Esophagus muscularis mucosa (tissue), 4 donors: ENCODE data around the gene ZIC2.

Source experiments
- EP300 ChIP-seq: sonication (generic); formaldehyde crosslinking; IDR thresholded peaks from one replicate; pipeline ENCODE4 v1.6.1; 2017; ENCODE audit warnings: antibody characterized with exemption
- POLR2A ChIP-seq: fragments of 450-650 bp; IDR thresholded peaks from one replicate; pipeline ENCODE4 v1.6.1; 2017; ENCODE audit warnings: antibody characterized with exemption, moderate library complexity, mild to moderate bottlenecking, low read depth
- POLR2AphosphoS5 ChIP-seq, 2 donors: sonication (generic); formaldehyde crosslinking; IDR thresholded peaks; one replicate each; pipeline ENCODE4 v1.6.1; 2017; ENCODE audit warnings: antibody characterized with exemption in 2 of 2
- TF ChIP-seq, protein P1 (sequence below), 3 experiments: fragments of 200-600 bp in 2 of 3; fragments of 450-650 bp in 1 of 3; sonication (generic) in 2 of 3; IDR thresholded peaks; one replicate each; pipeline ENCODE4 v1.5.1; 2017 to 2019; ENCODE audit warnings: antibody characterized with exemption in 3 of 3, mild to moderate bottlenecking in 2 of 3, moderate library complexity in 1 of 3

GRCh38 chr13:99976575-99976974 is 5.0 kb upstream of the ZIC2 start:
- TF ChIP-seq, protein P1, sequence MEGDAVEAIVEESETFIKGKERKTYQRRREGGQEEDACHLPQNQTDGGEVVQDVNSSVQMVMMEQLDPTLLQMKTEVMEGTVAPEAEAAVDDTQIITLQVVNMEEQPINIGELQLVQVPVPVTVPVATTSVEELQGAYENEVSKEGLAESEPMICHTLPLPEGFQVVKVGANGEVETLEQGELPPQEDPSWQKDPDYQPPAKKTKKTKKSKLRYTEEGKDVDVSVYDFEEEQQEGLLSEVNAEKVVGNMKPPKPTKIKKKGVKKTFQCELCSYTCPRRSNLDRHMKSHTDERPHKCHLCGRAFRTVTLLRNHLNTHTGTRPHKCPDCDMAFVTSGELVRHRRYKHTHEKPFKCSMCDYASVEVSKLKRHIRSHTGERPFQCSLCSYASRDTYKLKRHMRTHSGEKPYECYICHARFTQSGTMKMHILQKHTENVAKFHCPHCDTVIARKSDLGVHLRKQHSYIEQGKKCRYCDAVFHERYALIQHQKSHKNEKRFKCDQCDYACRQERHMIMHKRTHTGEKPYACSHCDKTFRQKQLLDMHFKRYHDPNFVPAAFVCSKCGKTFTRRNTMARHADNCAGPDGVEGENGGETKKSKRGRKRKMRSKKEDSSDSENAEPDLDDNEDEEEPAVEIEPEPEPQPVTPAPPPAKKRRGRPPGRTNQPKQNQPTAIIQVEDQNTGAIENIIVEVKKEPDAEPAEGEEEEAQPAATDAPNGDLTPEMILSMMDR (IDR thresholded peaks at IDR 0.05), result no peak
- no peak for TF ChIP-seq EP300
- no peak for TF ChIP-seq POLR2AphosphoS5 (IDR thresholded peaks at IDR 0.05)
- no peak for TF ChIP-seq POLR2A
